ENCODE results near the gene DGAT2. TPM values are rescaled to one million over a fixed set of nuclear protein-coding genes. Genes with fewer than 3 reads are reported as not detected.

The DGAT2 gene
- total RNA-seq, 4 donors from 2014 or later: 63.0 to 829 (median 89.6) TPM

DNA sequence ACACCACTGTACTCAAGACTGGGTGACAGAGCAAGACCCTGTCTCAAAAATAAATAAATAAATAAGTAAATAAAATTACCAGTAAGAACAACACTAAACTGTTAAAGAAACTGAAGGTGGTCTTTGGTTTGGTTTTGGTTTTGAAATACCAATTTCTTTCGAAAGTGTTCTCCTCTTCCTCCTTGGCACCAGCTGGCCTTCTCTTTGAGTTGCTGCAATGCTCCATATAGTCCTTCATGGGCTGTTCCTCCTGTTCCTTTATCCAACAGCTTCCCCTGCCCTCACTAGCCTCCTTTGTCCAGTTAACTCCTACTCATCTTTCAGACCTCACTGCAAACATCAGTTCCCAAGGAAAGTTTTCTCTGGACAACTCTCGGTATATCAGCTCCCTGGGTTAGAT lies 41.4 kb downstream of the DGAT2 start:
- TF ChIP-seq, protein P1, sequence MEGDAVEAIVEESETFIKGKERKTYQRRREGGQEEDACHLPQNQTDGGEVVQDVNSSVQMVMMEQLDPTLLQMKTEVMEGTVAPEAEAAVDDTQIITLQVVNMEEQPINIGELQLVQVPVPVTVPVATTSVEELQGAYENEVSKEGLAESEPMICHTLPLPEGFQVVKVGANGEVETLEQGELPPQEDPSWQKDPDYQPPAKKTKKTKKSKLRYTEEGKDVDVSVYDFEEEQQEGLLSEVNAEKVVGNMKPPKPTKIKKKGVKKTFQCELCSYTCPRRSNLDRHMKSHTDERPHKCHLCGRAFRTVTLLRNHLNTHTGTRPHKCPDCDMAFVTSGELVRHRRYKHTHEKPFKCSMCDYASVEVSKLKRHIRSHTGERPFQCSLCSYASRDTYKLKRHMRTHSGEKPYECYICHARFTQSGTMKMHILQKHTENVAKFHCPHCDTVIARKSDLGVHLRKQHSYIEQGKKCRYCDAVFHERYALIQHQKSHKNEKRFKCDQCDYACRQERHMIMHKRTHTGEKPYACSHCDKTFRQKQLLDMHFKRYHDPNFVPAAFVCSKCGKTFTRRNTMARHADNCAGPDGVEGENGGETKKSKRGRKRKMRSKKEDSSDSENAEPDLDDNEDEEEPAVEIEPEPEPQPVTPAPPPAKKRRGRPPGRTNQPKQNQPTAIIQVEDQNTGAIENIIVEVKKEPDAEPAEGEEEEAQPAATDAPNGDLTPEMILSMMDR (IDR thresholded peaks at IDR 0.05; ENCODE audit: low read depth): no peak

DNA sequence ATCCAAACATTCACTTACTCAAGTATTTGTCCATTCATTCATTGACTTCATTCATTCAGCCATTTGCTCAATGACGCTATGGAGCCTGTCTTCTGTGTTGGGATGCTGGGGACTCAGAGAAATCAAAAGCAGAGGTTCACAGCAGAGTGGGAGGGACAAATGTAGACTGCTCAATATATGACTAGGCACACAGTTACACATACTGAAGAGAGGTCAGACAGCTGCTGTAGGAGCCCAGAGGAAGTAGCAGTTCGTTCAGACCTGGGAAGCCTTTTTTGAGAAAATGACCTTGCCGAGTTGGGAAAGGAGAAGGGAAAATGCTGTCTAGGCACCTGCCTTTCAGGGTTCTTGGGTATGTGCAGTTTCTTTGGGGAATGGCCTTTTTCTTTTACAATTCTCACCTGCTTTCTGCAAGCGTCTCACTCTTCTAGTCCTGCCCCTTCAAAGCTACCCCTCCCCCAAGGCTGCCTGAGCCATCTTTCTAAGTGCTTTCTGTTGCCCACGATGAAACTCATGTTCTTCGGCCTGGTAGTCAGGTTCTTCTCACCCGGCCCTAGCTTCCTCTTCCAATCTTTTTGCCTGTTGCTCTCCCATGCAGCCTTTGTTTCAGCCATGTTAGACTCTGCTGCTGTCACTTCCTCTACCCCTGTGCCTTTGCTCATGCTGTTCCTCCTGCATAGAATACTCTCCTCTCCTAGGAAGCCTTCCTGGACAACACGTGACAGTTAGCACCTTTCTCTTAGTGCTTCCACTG lies 42.2 kb downstream of the DGAT2 start:
- TF ChIP-seq, protein P1 (IDR thresholded peaks at IDR 0.05; ENCODE audit: low read depth): no peak

DNA sequence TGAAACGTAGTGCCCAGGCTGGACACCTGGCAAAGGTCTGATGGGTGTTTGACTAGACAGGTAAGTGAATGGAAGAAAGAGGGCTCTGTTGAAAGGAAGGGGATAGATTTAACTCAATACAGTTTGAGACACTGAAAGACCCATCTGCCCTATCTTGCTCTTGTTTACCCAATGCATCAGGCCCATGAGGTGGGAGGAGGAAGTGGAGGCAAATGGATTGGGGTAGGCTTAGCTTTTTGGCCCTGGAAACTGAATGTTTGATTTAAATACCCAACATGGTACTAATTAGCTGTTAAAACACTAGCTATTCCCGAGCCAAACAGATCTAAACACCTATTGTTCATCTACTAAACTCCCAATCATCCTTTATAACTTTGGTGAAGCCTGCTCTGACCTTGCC lies 42.9 kb downstream of the DGAT2 start:
- TF ChIP-seq, protein P1 (IDR thresholded peaks at IDR 0.05; ENCODE audit: low read depth): no peak

DNA sequence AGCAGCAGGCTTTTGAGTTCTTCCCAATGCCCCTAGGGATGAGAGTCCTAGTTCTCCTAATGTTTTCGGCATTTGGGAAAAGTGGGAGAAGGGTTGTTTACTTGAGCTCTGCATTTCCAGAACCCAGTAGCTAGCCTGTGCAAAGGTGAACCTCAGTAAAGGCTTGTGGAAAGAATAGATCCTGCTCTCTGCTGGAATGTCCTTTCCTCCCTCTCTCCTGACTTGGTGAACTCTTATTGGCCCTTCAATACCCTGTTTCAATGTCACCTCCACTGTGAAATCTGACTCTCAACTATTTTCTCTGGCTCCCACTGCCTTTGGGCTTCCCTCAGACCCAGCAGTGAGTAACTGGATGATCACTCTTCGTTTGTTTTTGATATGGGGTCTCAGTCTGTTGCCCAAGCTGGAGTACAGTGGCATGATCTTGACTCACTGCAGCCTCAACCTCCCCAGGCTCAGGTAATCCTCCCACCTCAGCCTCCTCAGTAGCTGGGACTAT lies 44.0 kb downstream of the DGAT2 start:
- TF ChIP-seq, protein P1 (IDR thresholded peaks at IDR 0.05; ENCODE audit: low read depth): no peak

DNA sequence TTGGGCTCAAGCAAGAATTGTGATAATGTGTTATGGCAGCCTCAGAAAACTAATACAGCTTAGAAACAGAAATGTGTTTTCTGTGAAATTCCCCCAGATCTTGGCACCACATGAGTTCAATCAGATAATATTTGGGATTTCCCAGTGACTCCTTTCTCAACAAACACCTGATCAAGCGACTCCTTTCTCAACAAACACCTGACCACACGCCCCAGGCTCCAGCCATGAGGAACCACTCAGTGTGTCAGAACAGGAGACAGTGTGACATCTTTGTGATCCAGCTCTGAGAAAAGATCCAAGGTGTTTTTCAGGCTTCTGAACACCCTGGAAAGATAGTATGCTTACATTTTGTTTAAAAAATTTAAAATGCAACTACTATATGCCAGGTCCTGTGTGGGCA lies 44.5 kb downstream of the DGAT2 start:
- TF ChIP-seq, protein P1 (IDR thresholded peaks at IDR 0.05; ENCODE audit: low read depth): no peak

DNA sequence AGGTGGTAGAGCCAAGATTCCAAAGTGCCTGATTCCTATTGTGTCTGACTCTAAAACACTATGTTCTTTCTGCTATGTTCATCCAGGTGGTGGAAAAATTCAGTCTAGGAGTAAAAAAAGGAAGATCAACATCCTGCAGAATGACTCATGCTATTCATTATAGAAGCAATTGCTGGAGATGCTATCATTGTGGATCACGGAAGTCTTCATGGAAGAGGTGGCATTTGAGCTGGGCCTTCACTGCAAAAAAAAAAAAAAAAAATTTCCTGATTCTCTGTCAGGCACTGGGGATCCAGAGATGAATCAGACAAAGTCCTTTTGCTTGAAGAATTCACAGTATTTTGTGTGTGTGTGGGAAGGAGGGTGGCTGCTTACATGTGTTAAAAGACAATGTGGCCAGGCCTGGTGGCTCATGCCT lies 45.1 kb downstream of the DGAT2 start:
- TF ChIP-seq, protein P1 (IDR thresholded peaks at IDR 0.05; ENCODE audit: low read depth): no peak

DNA sequence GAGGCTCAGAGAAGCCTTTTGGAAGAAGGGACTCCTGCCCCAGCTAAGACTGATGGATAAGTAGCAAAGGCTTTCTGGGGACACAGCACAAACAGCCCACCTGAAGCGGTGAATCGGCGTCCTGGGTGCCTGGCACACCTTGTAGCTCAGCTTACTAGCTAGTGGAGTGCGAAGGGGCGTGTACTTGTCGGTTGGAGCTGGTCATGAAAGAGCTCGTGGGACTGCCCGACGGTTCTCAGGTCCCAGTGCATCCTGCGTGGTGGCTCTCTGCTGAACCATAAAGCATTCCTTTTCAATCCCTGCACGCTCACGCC lies 45.7 kb downstream of the DGAT2 start:
- TF ChIP-seq, protein P1 (IDR thresholded peaks at IDR 0.05; ENCODE audit: low read depth): no peak

Measured in subcutaneous adipose tissue (tissue), 4 donors.